Measurements from ENCODE around the gene BMPER. TPM values are rescaled to one million over a fixed set of nuclear protein-coding genes. Genes with fewer than 3 reads are reported as not detected.

BMPER gene
- total RNA-seq, 1 experiment from 2014 or later = 0.50 TPM

- no TSS peak for BruUV-seq (replicated peaks)
- no peaks in the 10 kb centered on the region for H3K36me3 ChIP-seq (ENCODE audit: low read depth)
- no peaks in the 10 kb centered on the region for H3K9me3 ChIP-seq (ENCODE audit: insufficient read depth, low read depth)
- no peak overlapping the region for H3K27ac ChIP-seq
- no peaks in the 10 kb centered on the region for H3F3A ChIP-seq (ENCODE audit: insufficient read depth, low read depth)
- H3K27me3 ChIP-seq (ENCODE audit: insufficient read depth, low read depth) = no peaks in the 10 kb centered on the region
- H4K20me1 ChIP-seq (ENCODE audit: insufficient read depth) = no peaks in the 10 kb centered on the region
- TF ChIP-seq CTCF (conservative IDR thresholded peaks at IDR 0.05) (no peak), EZH2 (IDR thresholded peaks at IDR 0.05; ENCODE audit: low read depth) (no peak)
- H3K4me3 ChIP-seq = no peak overlapping the region
- no peaks in the 10 kb centered on the region for H3K4me1 ChIP-seq (replicated peaks; ENCODE audit: insufficient read depth)
- no peaks in the 10 kb centered on the region for H3K79me2 ChIP-seq (ENCODE audit: low read depth)
- H3K9me2 ChIP-seq (ENCODE audit: insufficient read depth) = no peaks in the 10 kb centered on the region
- ChIA-PET CTCF (no interaction called here), POLR2A (ENCODE audit: unreplicated experiment) (no interaction called here)
- H3K4me2 ChIP-seq = no peak overlapping the region
- intact Hi-C loops (cut with micrococcal nuclease; ENCODE audit: unreplicated experiment) = no loop called here
- no peak overlapping the region for H2AFZ ChIP-seq
- no peak for DNase-seq
Measured at GRCh38 chr7:34043461-34044305, 138.3 kb downstream of the BMPER start.

GRCh38 chr7:34044306-34044643 lies 138.9 kb downstream of the BMPER start:
- H4K20me1 ChIP-seq (ENCODE audit: insufficient read depth) = no peaks in the 10 kb centered on the region
- H3K4me2 ChIP-seq = no peak overlapping the region
- no peak overlapping the region for H3K4me3 ChIP-seq
- H3K27ac ChIP-seq = no peak overlapping the region
- DNase-seq = no peak
- H3K36me3 ChIP-seq (ENCODE audit: low read depth) = no peaks in the 10 kb centered on the region
- intact Hi-C loops (cut with micrococcal nuclease; ENCODE audit: unreplicated experiment) = no loop called here
- no peaks in the 10 kb centered on the region for H3K27me3 ChIP-seq (ENCODE audit: insufficient read depth, low read depth)
- H3K9me2 ChIP-seq (ENCODE audit: insufficient read depth) = no peaks in the 10 kb centered on the region
- H2AFZ ChIP-seq = no peak overlapping the region
- BruUV-seq (replicated peaks) = no TSS peak
- POLR2A ChIA-PET (ENCODE audit: unreplicated experiment) = no interaction called here
- no peaks in the 10 kb centered on the region for H3K79me2 ChIP-seq (ENCODE audit: low read depth)
- no peaks in the 10 kb centered on the region for H3F3A ChIP-seq (ENCODE audit: insufficient read depth, low read depth)
- H3K9me3 ChIP-seq (ENCODE audit: insufficient read depth, low read depth) = no peaks in the 10 kb centered on the region
- CTCF ChIA-PET = no interaction called here
- H3K4me1 ChIP-seq (replicated peaks; ENCODE audit: insufficient read depth) = no peaks in the 10 kb centered on the region
- no peak for TF ChIP-seq CTCF (conservative IDR thresholded peaks at IDR 0.05)
- no peak for TF ChIP-seq EZH2 (IDR thresholded peaks at IDR 0.05; ENCODE audit: low read depth)

- ChIA-PET CTCF (no interaction called here), POLR2A (ENCODE audit: unreplicated experiment) (no interaction called here)
- no TSS peak for BruUV-seq (replicated peaks)
- intact Hi-C loops (cut with micrococcal nuclease; ENCODE audit: unreplicated experiment) = no loop called here
- TF ChIP-seq EZH2 (IDR thresholded peaks at IDR 0.05; ENCODE audit: low read depth) (no peak), CTCF (conservative IDR thresholded peaks at IDR 0.05) (no peak)
- DNase-seq = no peak
- no peak overlapping the region for H3K4me2 ChIP-seq
- no peaks in the 10 kb centered on the region for H3K79me2 ChIP-seq (ENCODE audit: low read depth)
- H3K9me2 ChIP-seq (ENCODE audit: insufficient read depth) = no peaks in the 10 kb centered on the region
- no peaks in the 10 kb centered on the region for H3K9me3 ChIP-seq (ENCODE audit: insufficient read depth, low read depth)
- H3K4me1 ChIP-seq (replicated peaks; ENCODE audit: insufficient read depth) = no peaks in the 10 kb centered on the region
- no peak overlapping the region for H2AFZ ChIP-seq
- H3K27ac ChIP-seq = no peak overlapping the region
- no peaks in the 10 kb centered on the region for H3K27me3 ChIP-seq (ENCODE audit: insufficient read depth, low read depth)
- no peaks in the 10 kb centered on the region for H3K36me3 ChIP-seq (ENCODE audit: low read depth)
- H4K20me1 ChIP-seq (ENCODE audit: insufficient read depth) = no peaks in the 10 kb centered on the region
- H3K4me3 ChIP-seq = no peak overlapping the region
- H3F3A ChIP-seq (ENCODE audit: insufficient read depth, low read depth) = no peaks in the 10 kb centered on the region
Measured at GRCh38 chr7:34044734-34045353, 139.5 kb downstream of the BMPER start.
